ENCODE data around the gene GJA3. TPM values are rescaled to one million over a fixed set of nuclear protein-coding genes. Genes with fewer than 3 reads are reported as not detected.
A peak's percentile ranks its signal among the peaks of the same experiment; 100 is the strongest.

The GJA3 gene
- total RNA-seq, 2 experiments from 2014 or later, result 0.14 to 0.29 TPM

GRCh38 chr13:20192158-20192835, 31.4 kb upstream of the GJA3 start:
- ChIA-PET POLR2A (interaction anchor here (0.5 to 1.3 kb wide), 2 partner anchors 376 to 582 kb away, joined by 3 to 4 read pairs; partner anchors contain the start of gene EEF1AKMT1), CTCF (interaction anchor here (1.0 kb wide), 1 partner anchor 9 kb away, joined by 3 read pairs; no protein-coding TSS in a partner anchor)
- no peaks in the 10 kb centered on the region for H3K36me3 Mint-ChIP-seq
- H3K4me3 Mint-ChIP-seq, result peak overlapping the region; percentile 64
- H3K27me3 Mint-ChIP-seq, result peaks cover 49% of the 10 kb centered on the region
- DNase-seq, result peak; percentile 22
- H3K9me3 Mint-ChIP-seq, result no peaks in the 10 kb centered on the region
- intact Hi-C loops (cut with micrococcal nuclease), result loop anchor here (5.0 kb wide), 2 partner anchors 285 to 510 kb away; partner anchors contain the start of gene IL17D
- H3K4me1 Mint-ChIP-seq (ENCODE audit: low read depth), result peaks cover 17% of the 10 kb centered on the region
- H3K27ac Mint-ChIP-seq, result no peak overlapping the region

GRCh38 chr13:20191311-20192157, 30.7 kb upstream of the GJA3 start:
- POLR2A ChIA-PET, result interaction anchor here (1.3 kb wide), 1 partner anchor 582 kb away, joined by 3 read pairs; the partner anchor contains the start of gene EEF1AKMT1
- CTCF ChIA-PET, result interaction anchor here (1.0 kb wide), 1 partner anchor 9 kb away, joined by 3 read pairs; no protein-coding TSS in a partner anchor
- H3K27me3 Mint-ChIP-seq, result peaks cover 43% of the 10 kb centered on the region
- no peaks in the 10 kb centered on the region for H3K36me3 Mint-ChIP-seq
- H3K9me3 Mint-ChIP-seq, result no peaks in the 10 kb centered on the region
- no peak overlapping the region for H3K27ac Mint-ChIP-seq
- no peak for DNase-seq
- intact Hi-C loops (cut with micrococcal nuclease), result loop anchor here (5.0 kb wide), 2 partner anchors 286 to 511 kb away; partner anchors contain the start of gene IL17D
- H3K4me1 Mint-ChIP-seq (ENCODE audit: low read depth), result peaks cover 13% of the 10 kb centered on the region
- peak overlapping the region; percentile 64 for H3K4me3 Mint-ChIP-seq

GRCh38 chr13:20190481-20191310, 29.8 kb upstream of the GJA3 start:
- no peak overlapping the region for H3K27ac Mint-ChIP-seq
- DNase-seq, result no peak
- H3K36me3 Mint-ChIP-seq, result no peaks in the 10 kb centered on the region
- ChIA-PET CTCF (interaction anchor here (1.1 kb wide), 1 partner anchor 11 kb away, joined by 3 read pairs; no protein-coding TSS in a partner anchor), POLR2A (interaction anchor here (1.3 kb wide), 1 partner anchor 583 kb away, joined by 3 read pairs; the partner anchor contains the start of gene EEF1AKMT1)
- H3K4me1 Mint-ChIP-seq (ENCODE audit: low read depth), result peaks cover 13% of the 10 kb centered on the region
- no peak overlapping the region for H3K4me3 Mint-ChIP-seq
- intact Hi-C loops (cut with micrococcal nuclease), result loop anchor here (5.0 kb wide), 2 partner anchors 287 to 512 kb away; partner anchors contain the start of gene IL17D
- H3K9me3 Mint-ChIP-seq, result no peaks in the 10 kb centered on the region
- H3K27me3 Mint-ChIP-seq, result peaks cover 39% of the 10 kb centered on the region

- H3K27ac Mint-ChIP-seq, result no peak overlapping the region
- peaks cover 34% of the 10 kb centered on the region for H3K27me3 Mint-ChIP-seq
- CTCF ChIA-PET, result interaction anchor here (1.1 kb wide), 1 partner anchor 10 kb away, joined by 3 read pairs; no protein-coding TSS in a partner anchor
- peaks cover 13% of the 10 kb centered on the region for H3K4me1 Mint-ChIP-seq (ENCODE audit: low read depth)
- POLR2A ChIA-PET, result no interaction called here
- no peaks in the 10 kb centered on the region for H3K36me3 Mint-ChIP-seq
- no peak overlapping the region for H3K4me3 Mint-ChIP-seq
- intact Hi-C loops (cut with micrococcal nuclease), result loop anchor here (5.0 kb wide), 2 partner anchors 287 to 512 kb away; partner anchors contain the start of gene IL17D
- no peak for DNase-seq
- H3K9me3 Mint-ChIP-seq, result no peaks in the 10 kb centered on the region
Observed at GRCh38 chr13:20190076-20190475, 29.2 kb upstream of the GJA3 start.

GRCh38 chr13:20188667-20189553, 28.1 kb upstream of the GJA3 start:
- no peak overlapping the region for H3K4me3 Mint-ChIP-seq
- H3K27ac Mint-ChIP-seq, result no peak overlapping the region
- H3K36me3 Mint-ChIP-seq, result no peaks in the 10 kb centered on the region
- H3K27me3 Mint-ChIP-seq, result peaks cover 22% of the 10 kb centered on the region
- no peaks in the 10 kb centered on the region for H3K9me3 Mint-ChIP-seq
- CTCF ChIA-PET, result no interaction called here
- POLR2A ChIA-PET, result no interaction called here
- DNase-seq, result no peak
- intact Hi-C loops (cut with micrococcal nuclease), result no loop called here
- H3K4me1 Mint-ChIP-seq (ENCODE audit: low read depth), result peaks cover 2% of the 10 kb centered on the region

GRCh38 chr13:20186771-20187170, 25.9 kb upstream of the GJA3 start:
- Mint-ChIP-seq H3K4me3 (no peak overlapping the region), H3K27me3 (peaks cover 20% of the 10 kb centered on the region)

GRCh38 chr13:20185366-20186056, 24.7 kb upstream of the GJA3 start:
- Mint-ChIP-seq H3K9me3 (no peaks in the 10 kb centered on the region), H3K4me3 (no peak overlapping the region), H3K27me3 (peaks cover 17% of the 10 kb centered on the region), H3K36me3 (no peaks in the 10 kb centered on the region), H3K4me1 (ENCODE audit: low read depth) (no peaks in the 10 kb centered on the region), H3K27ac (no peak overlapping the region)
- intact Hi-C loops (cut with micrococcal nuclease), result no loop called here
- ChIA-PET CTCF (interaction anchor here (1.1 to 3.3 kb wide), 4 partner anchors 11 to 227 kb away, joined by 3 to 33 read pairs (median 3); no protein-coding TSS in a partner anchor), POLR2A (interaction anchor here (0.5 to 1.2 kb wide), 3 partner anchors 9 to 70 kb away, joined by 3 read pairs; no protein-coding TSS in a partner anchor)
- DNase-seq, result no peak

More at GRCh38 chr13:20186771-20187170, 25.9 kb upstream of the GJA3 start:
- ChIA-PET POLR2A (interaction anchor here (1.2 kb wide), 1 partner anchor 7 kb away, joined by 3 read pairs; no protein-coding TSS in a partner anchor), CTCF (interaction anchor here (0.8 to 3.3 kb wide), 3 partner anchors 9 to 308 kb away, joined by 4 to 33 read pairs (median 4); no protein-coding TSS in a partner anchor)
- intact Hi-C loops (cut with micrococcal nuclease), result no loop called here
- DNase-seq, result no peak
- H3K4me1 Mint-ChIP-seq (ENCODE audit: low read depth), result no peaks in the 10 kb centered on the region
- no peak overlapping the region for H3K27ac Mint-ChIP-seq
- no peaks in the 10 kb centered on the region for H3K36me3 Mint-ChIP-seq
- H3K9me3 Mint-ChIP-seq, result no peaks in the 10 kb centered on the region

GRCh38 chr13:20182231-20182846, 21.5 kb upstream of the GJA3 start:
- no peaks in the 10 kb centered on the region for H3K4me1 Mint-ChIP-seq (ENCODE audit: low read depth)
- H3K36me3 Mint-ChIP-seq, result no peaks in the 10 kb centered on the region
- ChIA-PET POLR2A (interaction anchor here (0.6 kb wide), 1 partner anchor 590 kb away, joined by 3 read pairs; no protein-coding TSS in a partner anchor), CTCF (interaction anchor here (0.9 to 2.7 kb wide), 10 partner anchors 10 to 747 kb away, joined by 3 to 11 read pairs (median 5); no protein-coding TSS in a partner anchor)
- peak; percentile 59 for DNase-seq
- H3K4me3 Mint-ChIP-seq, result no peak overlapping the region
- peaks cover 37% of the 10 kb centered on the region for H3K27me3 Mint-ChIP-seq
- no peaks in the 10 kb centered on the region for H3K9me3 Mint-ChIP-seq
- no peak overlapping the region for H3K27ac Mint-ChIP-seq
- intact Hi-C loops (cut with micrococcal nuclease), result loop anchor here (2.0 kb wide), 2 partner anchors 528 to 646 kb away; no protein-coding TSS in a partner anchor

- H3K27ac Mint-ChIP-seq, result no peak overlapping the region
- H3K27me3 Mint-ChIP-seq, result peaks cover 47% of the 10 kb centered on the region
- POLR2A ChIA-PET, result no interaction called here
- H3K9me3 Mint-ChIP-seq, result no peaks in the 10 kb centered on the region
- DNase-seq, result no peak
- intact Hi-C loops (cut with micrococcal nuclease), result no loop called here
- no peak overlapping the region for H3K4me3 Mint-ChIP-seq
- CTCF ChIA-PET, result interaction anchor here (1.6 to 2.7 kb wide), 2 partner anchors 13 to 14 kb away, joined by 4 to 11 read pairs; no protein-coding TSS in a partner anchor
- H3K4me1 Mint-ChIP-seq (ENCODE audit: low read depth), result no peaks in the 10 kb centered on the region
- H3K36me3 Mint-ChIP-seq, result no peaks in the 10 kb centered on the region
Observed at GRCh38 chr13:20181188-20181587, 20.3 kb upstream of the GJA3 start.

- DNase-seq, result no peak
- Mint-ChIP-seq H3K27ac (no peak overlapping the region), H3K4me3 (no peak overlapping the region), H3K9me3 (no peaks in the 10 kb centered on the region), H3K27me3 (peaks cover 70% of the 10 kb centered on the region), H3K36me3 (no peaks in the 10 kb centered on the region), H3K4me1 (ENCODE audit: low read depth) (peaks cover 23% of the 10 kb centered on the region)
- intact Hi-C loops (cut with micrococcal nuclease), result no loop called here
- POLR2A ChIA-PET, result no interaction called here
- CTCF ChIA-PET, result no interaction called here
Observed at GRCh38 chr13:20178156-20178555, 17.3 kb upstream of the GJA3 start.
